HG02973 (cell line): Measurements from ENCODE around the gene SLC24A3.

Experiments used
- ATAC-seq: cut with Tn5 transposase; IDR thresholded peaks from one replicate; pipeline ENCODE4 v1.9.1; 2021; ENCODE audit warnings: moderate library complexity; ENCODE audit not compliant: unreplicated experiment

The SLC24A3 gene

DNA sequence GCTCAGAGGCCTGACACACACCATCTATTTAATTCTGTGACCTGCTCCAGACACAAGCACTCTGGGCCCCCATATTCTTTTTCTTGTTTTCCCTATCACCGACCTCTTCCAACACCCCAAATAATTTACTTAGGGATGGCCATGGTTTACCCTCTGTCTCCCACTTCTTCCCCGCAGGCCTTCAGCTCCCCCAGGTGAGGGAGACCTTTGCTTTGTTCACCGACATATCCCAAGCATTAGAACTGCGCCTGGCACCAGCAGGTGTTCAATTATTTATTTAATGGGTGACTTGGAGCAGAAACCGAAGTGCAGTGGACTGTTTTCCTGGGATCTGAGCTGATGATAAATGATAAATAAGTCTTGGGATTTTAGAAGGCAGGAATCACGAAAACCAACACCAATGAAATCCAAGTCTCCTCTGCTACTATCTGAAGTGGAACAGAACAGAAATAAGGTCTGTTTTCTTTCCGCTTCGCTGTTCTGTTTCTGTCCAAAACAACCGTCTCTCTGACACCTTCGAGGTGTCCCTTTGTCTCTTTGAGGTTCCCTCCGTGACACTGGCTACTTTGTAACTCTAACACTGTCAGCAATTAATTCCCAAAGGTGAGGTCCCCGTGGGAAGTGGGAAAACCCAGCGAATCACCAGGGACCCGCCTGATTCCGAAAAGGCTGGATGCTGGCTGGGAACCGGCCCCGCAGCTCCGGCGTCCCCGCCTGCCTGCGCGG, 544.5 kb downstream of the SLC24A3 start:
- ATAC-seq = no peak

DNA sequence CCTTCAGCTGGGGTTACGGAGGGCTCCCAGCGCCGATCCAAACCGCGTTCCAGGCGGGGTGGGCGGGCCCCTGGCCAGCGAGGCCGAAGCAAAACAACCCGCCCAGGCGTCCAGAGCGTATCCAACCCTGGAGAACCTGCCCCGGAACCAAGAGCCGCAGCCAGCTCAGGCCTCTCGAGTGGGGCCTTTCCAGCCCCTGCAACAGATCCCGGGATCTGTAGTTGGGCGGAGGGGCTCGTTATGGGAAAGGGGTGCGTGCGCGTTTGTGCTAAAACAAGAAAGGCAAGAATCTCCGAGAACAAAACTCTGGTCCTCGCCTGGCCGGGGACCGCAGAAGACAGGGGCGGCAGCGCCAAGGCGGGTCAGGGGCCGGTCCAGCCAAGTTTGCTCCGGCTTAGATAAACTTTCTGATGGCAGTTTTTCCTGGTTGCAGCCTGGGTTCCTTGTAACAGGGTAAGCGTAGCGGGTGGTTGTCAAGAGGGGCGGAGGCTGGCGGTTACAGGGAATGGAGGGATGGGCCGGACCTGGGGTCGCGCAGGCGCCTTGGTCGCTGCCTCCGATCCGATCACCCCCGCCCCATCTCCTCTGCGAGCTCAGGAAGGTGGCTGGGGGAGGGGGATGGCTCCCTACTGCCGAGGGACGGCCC, 545.2 kb downstream of the SLC24A3 start:
- ATAC-seq = no peak

DNA sequence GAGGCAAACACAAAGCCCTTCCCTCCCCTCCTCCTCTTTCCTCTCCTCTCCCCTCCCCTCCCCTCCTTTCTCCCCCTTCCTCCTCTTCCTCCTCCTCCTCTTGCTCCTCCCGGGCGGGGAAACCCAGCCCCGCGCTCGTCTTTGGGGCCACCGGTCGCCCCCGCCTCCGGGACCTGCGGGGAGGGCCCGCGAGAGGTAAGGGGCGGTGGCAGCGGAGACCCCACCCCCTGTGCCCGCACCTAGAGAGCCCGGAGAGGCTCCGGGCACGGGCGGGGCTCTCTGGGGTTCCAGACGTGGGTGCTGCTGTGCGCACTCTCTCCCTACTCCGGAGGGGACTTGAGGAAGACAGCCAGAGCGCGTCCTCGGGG, 545.7 kb downstream of the SLC24A3 start, which contains the start of gene RIN2:
Gene RIN2, plus strand, starts transcription at position 126 of the 368 bp plus-strand sequence. CDS start 131,344 bp downstream, outside the sequence.
- no peak for ATAC-seq

DNA sequence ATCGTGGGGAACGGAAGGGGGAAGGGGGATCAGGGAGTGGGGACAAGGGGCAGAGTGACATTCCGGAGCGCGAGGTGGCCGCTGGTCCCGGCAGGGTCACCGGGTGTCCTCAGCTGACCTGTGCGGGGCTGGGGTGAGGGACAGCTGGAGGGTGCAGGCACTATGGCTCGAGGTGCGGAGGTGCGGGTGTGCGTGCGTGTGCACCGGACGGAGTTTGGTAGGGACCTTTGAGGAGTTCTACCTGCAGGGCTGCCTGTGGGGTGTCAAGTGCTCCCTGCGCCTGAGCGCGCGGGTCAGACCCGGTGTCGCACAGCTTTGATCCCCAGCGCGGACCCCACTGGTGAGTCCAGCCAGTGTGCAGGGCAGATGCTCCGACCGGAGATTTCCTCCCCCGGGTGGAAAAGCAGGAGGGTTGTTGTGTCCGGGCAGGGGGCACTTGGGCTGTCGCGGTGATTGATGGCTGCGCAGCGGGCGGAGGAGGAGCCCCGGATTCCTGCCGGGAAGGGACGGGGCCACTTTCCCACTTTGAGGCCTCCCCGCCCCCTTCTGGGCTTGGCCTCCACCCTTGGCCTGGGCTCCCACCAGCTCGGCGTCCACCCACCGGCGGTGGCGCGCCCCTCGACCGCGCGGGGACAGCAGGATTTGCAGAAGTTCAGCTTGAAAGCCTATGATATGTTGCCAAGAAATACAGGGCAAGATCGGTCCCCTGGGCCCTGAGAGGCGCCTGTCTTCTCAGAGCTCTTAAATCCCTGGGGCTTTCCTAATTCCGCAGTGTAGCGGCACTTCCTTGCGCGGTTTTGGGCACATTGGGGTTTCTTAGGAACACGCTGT, 546.3 kb downstream of the SLC24A3 start:
- ATAC-seq = no peak

DNA sequence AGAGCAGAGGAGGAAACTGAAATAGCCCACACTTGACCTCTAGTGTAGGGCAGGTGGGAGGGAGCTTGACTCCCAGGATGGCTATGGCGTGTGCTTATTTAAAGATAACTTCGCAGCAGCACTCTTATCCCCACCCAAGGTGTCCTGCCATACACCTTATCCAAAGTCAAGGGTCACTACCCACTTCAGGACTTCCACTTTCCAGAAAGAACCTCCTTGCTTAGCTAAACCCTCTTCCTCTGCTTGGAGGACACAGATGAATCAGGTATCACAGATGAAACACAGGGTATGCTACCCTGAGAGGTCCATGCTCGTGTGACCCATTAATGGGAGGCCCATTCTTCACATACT, 547.9 kb downstream of the SLC24A3 start:
- no peak for ATAC-seq

DNA sequence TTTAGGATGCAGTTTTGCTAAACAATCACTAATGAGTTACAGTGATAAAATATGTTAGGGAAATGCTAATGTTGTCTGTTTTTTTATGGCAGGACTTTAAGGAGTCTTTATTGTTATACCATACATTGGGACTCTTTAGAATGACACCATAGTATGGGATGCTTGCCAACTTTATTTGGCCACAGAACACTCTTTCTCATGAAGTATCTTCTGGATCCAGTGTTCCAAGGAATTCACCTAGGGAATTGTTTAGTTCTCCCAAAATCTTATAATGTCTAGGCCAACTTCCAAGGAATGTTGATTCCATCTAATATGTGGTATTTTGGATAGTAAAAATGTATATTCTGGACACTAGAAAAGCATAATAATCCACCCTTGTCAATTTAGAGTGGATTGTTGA, 548.9 kb downstream of the SLC24A3 start:
- no peak for ATAC-seq

DNA sequence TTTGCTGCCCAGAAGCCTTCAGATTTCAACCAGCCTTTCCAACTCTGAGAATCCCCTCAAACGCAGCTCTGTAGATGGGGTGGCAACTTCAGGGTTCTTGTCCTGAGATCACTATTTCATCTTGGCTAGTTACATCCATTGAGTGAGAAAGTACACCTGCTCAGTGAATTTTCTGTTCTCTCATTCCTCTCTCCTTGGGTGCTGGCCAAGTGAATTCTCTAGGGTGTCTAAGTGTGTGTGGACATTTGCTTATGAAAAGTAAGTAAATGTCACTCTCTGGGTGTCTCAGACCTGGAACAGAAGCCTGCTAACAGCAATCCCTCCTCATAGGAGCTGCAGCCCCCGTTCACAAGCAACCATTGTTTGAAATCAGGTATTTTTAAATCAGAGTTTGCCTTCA, 549.4 kb downstream of the SLC24A3 start:
- ATAC-seq = no peak

DNA sequence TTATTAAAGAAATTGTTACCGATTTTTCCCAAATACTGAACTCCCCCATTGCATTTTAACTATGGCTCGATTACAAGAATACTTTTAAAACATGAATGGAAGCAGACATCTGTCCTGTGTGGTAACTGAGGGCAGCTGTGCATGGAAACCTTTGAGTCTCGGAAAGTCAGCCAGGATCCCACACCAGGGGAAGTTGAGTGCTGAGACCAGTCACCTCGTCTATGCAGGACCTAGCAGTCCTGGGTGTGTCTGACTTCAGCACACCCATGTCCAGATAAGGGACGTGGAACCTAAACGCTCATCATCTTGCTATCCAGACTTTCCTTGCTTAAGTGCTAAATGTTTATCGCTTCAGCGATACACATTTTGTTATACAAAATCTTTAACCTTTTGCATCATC, 551.8 kb downstream of the SLC24A3 start:
- no peak for ATAC-seq

DNA sequence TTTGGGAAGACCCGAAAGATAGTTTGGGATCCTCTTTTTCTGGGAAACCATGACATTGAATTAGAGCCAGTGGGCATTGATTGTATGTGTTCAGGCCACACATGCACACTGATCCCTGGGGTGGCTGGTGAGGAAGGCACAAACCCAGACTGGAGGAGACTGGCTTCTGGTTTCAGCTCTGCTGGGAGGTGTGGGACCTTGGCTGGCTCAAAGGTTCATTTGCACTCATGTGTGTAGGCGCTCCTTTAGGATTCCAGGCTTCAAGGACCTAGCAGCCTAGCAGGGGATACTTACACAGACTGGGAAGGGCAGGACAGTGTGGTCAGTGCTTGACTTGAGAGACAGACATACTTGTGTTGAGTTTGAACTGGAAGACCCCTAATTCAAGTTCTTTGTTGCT, 552.8 kb downstream of the SLC24A3 start:
- no peak for ATAC-seq

DNA sequence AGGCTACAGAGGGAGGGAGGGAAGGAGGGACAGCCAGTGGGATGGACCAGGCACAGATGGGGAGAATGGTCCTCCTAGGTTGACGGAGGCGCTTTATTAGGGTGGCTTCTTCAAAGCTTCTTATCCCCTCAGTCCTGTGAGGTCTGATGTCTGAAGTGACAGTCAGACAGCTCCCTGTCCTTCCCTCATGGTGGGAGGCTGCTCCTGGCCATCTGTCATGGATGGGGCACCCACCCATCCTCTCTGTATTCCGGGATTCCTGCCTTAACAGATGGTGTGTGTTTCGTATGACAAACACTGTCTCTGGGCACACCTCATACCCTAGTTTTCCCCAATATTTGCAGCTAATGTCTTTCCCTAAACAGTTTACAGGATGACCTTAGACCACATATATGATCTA, 553.5 kb downstream of the SLC24A3 start:
- ATAC-seq = no peak

DNA sequence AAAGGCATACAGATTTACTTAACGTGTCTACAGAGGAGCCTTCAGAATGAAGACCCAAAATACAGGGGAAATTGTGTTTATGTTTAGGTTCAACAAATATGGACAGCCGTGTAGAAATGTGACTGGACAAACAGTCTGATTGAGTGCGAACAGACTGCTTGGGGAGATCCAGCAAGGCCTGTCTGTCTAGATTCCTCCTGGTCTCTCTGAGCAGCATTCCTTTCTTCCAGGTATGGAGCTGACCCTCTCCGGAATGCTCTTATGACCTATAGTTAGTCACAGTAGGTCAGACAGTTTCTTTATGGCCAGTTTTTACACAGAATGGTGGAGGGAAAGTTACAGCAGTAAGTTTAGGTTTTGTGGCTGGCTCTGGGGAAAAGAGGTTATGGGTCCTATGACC, 554.6 kb downstream of the SLC24A3 start:
- ATAC-seq = no peak

DNA sequence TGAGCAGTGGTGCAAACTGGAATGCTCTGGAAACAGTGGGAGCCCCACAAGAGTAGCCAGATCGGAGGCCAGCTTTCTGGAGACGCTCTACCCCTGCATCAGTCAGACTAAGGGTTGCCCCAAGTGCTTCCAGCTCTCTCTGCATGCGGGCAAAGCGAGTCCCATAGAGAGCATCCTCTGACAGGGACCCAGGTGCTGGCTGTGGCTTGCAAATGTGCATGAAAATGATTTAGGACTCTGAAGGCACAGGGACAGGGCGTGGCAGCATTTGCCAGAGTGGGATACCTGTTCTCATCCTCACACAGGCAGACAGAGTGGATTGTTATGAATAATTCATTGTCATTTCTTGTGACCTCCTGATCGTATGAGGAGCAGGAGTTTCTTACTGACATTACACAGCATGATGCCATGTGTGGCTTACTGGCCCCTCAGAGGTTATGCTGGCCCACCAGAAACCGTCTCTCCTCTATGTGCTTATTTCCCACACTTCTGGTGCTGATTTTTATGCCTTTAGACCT, 555.9 kb downstream of the SLC24A3 start:
- ATAC-seq = no peak

DNA sequence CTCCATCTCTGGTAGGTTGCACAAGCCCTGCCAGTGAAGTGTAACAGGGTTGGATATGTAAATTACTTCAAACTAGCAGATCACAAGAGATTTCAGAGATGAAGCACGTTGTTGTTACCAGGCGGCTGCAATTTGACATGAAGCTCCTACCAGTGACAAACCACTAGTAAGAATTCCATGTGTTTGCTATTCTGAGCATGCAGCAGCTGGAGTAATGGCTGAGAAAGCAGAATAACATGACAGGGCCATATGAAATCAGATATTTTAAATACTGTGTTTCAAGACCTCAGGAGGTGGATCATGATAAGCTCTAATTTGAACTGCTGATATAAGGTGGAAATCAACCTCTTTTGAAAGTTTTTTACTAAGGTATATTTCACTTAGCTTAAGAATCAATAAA, 557.1 kb downstream of the SLC24A3 start:
- no peak for ATAC-seq

DNA sequence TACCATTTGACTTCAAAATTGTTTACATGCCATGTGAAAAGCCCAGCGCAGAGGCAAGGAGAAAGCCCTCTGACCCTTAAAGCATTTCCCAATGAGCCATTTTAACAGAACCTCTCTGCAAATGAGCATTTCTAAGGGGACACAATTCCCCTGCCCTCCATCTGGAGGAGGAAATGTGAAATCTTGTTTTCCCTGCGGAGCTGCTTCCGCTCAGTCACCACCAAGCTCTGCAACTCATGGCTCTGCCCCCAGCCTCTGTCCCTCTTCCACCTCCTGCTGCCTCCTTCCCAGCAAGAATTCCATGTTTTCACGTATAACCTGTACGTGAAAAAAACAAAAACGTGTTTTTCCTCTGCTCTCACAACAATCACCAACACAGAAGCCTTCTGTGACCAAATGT, 557.9 kb downstream of the SLC24A3 start:
- no peak for ATAC-seq

DNA sequence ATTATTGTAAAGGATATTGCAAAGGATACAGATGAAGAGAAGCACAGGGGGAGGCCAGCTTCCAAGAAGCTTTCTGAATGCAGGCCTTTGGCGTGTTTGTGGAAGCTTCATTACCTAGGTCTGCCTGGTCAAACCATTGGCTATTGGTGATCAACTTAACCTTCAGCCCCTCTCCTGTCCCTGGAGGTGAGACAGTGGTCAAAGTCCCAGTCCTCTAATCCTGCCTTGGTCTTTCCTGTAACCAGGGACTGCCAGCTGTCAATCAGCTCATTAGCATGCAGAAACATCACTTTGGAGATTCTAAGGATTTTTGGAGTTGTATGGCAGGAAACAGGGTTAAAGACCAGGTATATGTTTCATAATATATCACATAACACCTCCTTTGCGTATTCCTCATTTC, 558.6 kb downstream of the SLC24A3 start:
- no peak for ATAC-seq
